Activated CD8-positive, alpha-beta memory T cell treated with anti-CD3 and anti-CD28 coated beads for 24 hours (primary cell): ENCODE measurements around the gene NPHP4.

Experiments used
- DNase-seq: peaks from one replicate; pipeline ENCODE4 v3.0.0-alpha.2; 2020

NPHP4 gene

DNA sequence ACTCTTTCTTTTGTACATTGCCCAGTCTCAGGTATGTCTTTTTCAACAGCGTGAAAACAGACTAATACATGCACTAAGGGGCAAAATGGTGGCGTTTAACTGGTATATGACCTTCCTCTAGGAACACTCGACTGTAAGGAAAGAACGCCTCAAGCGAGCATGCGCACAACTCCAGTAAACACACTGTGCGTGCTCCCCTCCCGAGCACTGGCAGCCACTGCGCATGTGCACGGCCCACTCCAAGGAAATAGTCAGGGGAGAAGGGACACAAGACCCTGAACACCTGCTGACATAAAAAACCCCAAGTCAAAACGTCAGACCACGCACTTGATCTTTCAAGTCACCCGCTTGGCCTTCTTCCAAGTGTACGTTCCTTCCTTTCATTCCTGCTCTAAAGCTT lies 173.5 kb downstream of the NPHP4 start:
- DNase-seq: no peak

DNA sequence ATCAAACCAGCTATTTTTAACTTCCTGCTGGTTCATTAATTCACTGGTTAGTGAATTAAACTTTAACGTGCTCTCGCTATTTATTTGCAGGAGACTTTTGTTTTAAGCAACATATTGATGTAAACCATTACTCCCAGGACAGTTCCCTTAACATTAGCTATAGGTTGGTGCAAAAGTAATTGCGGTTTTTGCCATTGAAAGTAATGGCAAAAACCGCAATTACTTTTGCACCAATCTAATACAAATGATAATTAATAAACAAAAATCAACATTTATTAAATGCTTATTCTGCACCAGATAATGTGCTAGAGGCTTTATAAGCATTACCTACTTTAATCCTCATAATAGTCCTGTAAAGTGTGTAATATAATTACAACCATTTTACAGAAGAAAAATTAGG lies 176.5 kb downstream of the NPHP4 start:
- no peak for DNase-seq

DNA sequence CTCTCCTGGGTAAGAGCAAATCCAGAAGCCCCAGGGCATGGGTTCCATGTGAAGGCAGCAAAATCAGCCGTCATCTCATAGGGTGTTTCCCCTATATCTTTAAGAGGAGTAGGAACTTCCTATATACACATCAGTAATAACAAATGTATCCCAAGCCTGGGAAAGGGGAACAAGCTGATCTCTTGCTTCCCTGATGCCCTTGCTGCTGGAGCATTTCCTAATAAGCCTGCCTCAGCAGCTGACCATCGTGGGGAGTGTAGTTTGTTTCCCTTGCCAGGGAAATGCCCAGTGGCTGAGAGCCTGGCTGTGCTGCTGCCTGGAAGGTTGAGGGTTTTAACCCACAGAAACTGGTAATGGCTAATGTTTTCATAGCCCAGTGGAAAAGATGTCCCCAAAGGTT lies 177.0 kb downstream of the NPHP4 start:
- no peak for DNase-seq

DNA sequence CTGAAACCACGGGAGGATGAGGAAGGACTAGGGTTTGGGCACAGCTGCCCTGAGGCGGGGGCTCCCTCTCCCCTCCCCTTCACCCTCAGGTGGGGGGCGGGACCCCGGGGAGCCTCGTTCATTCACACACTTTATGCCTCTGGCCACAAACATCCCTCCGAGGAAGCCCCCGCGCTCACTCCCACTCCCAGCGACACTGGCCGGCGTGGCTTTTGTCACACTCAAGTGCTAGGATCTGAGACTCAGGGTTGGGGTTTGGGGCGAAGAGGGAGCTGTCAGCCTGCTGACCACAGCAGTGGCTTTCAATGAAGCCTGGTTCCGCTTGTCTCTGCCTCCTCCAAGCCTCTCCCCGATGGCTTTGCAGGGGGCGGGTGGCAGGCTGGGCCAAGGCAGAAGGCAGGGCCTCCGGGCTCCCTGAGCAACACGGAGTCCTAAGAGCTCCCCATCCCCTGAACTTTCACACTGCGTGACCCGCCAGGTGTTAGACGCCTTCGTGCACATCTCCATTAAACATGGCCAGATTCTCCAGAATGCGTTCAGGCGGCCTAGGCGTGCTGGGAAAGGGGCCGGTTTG lies 178.1 kb downstream of the NPHP4 start:
- no peak for DNase-seq

DNA sequence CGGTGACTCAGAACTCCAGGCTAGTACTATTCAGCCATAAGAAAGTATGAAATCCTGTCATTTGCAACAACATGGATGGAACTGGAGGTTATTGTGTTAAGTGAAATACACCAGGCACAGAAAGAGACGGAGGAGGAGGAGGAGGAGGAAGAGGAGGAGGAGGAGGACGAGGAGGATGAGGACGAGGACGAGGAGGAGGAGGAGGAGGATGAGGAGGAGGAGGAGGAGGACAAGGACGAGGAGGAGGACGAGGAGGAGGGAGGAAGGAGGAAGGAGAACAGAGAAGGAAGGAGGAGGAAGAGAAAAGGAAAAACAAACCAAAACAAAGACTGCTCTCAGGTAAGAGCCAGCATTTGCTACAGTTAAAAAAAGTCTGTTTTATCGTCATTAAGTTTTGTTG lies 178.7 kb downstream of the NPHP4 start:
- no peak for DNase-seq
